Mucosa of descending colon (tissue), 3 donors: Measurements from ENCODE around the gene DLG1. TPM values are rescaled to one million over a fixed set of nuclear protein-coding genes. Genes with fewer than 3 reads are reported as not detected.

Experiments
- ATAC-seq: fragments of 200-7000 bp; cut with Tn5 transposase; one replicate; pipeline ENCODE4 v1.9.1; 2020; ENCODE audit warnings: mild to moderate bottlenecking, moderate library complexity
- DNase-seq, 3 donors: peaks; one replicate each; pipeline ENCODE4 v3.0.0-alpha.2; 2020
- H3K36me3 ChIP-seq: fragments of 200-600 bp; one replicate; pipeline ENCODE4 v1.8.0; 2021; ENCODE audit warnings: low read depth, mild to moderate bottlenecking
- H3K4me1 ChIP-seq: fragments of 200-600 bp; one replicate; pipeline ENCODE4 v1.8.0; 2021; ENCODE audit warnings: low read depth, mild to moderate bottlenecking
- H3K4me3 ChIP-seq: fragments of 200-600 bp; one replicate; pipeline ENCODE4 v1.8.0; 2021; ENCODE audit warnings: mild to moderate bottlenecking
- H3K9me3 ChIP-seq: fragments of 200-600 bp; one replicate; pipeline ENCODE4 v1.8.0; 2021; ENCODE audit warnings: mild to moderate bottlenecking
- intact Hi-C, 2 donors: fragments of 100-400 bp; cut with DNase I in 1 of 2; cut with micrococcal nuclease in 1 of 2; formaldehyde crosslinking; loops; one replicate each; pipeline versions ENCODE4 v1.11.0 to v1.11.1; 2022; cut with DNase I, micrococcal nuclease
- total RNA-seq, 3 donors: library from RNA; stranded (reverse); fragmentation: NEBNext Ultra II Directional in 2 of 3; extraction: Animal tissue kit (Norgen Biotek cat#: 25700) in 2 of 3; gene quantifications; one replicate each; pipeline versions ENCODE4 v1.2.1 to v1.2.4, GENCODE V29; 2021 to 2023
- TF ChIP-seq, protein P1 (sequence below): fragments of 200-600 bp; IDR thresholded peaks from one replicate; pipeline ENCODE4 v1.8.0; 2022; ENCODE audit warnings: antibody characterized with exemption, mild to moderate bottlenecking
- donor health status: DM: no; HTN: no; CAD: no; lungs with moderate emphysema.
- donor health status: DM: no; HTN: no; CAD: no.
- donor health status: DM: no; HTN: yes; CAD: no.

Gene DLG1
- total RNA-seq, 3 donors from 2014 or later, result 107 to 163 (median 134) TPM

DNA sequence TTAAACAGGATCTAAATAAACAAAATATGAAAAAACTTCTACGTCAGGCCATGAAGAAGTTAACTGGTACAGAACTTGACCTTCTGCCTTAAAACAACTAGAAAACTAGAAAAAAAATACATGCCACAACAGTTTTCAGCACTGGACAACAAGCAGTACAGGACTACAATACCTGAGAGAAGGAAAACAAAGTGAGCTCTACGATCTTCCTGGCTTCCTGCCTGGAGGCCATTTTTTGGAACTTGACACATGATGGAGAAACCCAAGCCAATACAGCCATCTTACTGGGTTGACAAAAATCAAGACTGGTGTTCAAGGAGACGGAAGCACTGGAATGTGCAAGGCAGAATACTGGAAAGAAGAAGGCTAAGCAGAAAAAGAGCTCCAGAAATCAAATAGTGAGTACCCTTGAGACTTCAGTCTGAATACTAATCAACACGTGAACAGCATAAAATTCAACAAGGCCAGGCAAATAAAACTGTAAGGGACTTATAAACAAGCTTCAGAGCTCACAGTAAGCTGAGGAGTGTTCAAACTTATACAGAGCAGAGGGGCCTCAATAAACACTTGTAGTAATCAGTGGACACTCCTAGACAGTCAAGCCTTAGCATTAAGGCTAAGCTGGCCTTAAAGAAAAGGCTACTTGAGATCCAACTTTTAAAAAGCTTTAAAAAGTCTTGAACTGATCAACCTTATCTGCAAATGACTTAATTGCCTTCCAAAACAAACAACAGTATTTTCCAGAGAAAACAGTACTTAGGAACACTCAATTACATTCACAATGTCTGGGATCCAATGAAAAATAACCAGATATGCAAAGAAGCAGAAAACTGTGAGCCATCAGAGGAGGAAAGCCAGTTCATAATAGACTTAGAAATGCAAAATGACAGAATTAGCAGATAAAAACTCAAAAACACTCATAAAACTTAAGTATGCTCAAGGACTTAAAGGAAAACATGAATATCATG is 63.2 kb downstream of the DLG1 start:
- peak; percentile 39 for ATAC-seq
- Histone ChIP-seq H3K36me3 (no peaks in the 10 kb centered on the region), H3K4me1 (peaks cover 32% of the 10 kb centered on the region), H3K9me3 (no peaks in the 10 kb centered on the region), H3K4me3 (no peak overlapping the region)
- DNase-seq, result peak in 1 of 3 donors; percentile 31
- intact Hi-C loops, result no loop called here
- TF ChIP-seq, protein P1, sequence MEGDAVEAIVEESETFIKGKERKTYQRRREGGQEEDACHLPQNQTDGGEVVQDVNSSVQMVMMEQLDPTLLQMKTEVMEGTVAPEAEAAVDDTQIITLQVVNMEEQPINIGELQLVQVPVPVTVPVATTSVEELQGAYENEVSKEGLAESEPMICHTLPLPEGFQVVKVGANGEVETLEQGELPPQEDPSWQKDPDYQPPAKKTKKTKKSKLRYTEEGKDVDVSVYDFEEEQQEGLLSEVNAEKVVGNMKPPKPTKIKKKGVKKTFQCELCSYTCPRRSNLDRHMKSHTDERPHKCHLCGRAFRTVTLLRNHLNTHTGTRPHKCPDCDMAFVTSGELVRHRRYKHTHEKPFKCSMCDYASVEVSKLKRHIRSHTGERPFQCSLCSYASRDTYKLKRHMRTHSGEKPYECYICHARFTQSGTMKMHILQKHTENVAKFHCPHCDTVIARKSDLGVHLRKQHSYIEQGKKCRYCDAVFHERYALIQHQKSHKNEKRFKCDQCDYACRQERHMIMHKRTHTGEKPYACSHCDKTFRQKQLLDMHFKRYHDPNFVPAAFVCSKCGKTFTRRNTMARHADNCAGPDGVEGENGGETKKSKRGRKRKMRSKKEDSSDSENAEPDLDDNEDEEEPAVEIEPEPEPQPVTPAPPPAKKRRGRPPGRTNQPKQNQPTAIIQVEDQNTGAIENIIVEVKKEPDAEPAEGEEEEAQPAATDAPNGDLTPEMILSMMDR, result no peak

DNA sequence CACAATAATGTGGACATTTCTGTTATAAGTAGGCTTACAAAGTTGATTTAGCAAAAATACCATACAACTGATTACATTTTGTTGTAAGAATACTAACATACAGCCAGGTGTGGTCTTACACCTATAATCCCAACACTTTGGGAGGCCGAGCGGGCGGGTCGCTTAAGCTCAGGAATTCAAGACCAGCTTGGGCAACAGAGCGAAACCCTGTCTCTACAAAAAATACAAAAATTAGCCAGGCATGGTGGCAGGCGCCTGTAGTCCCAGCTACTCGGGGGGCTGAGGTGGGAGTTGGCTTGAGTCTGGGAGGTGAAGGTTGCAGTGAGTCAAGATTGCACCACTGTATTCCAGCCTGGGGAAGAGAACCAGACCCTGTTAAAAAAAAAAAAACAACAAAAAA is 67.1 kb downstream of the DLG1 start:
- intact Hi-C loops, result no loop called here
- ATAC-seq (no peak), DNase-seq (no peak)
- Histone ChIP-seq H3K4me1 (peaks cover 31% of the 10 kb centered on the region), H3K4me3 (no peak overlapping the region), H3K9me3 (no peaks in the 10 kb centered on the region), H3K36me3 (no peaks in the 10 kb centered on the region)
- TF ChIP-seq, protein P1, result no peak

DNA sequence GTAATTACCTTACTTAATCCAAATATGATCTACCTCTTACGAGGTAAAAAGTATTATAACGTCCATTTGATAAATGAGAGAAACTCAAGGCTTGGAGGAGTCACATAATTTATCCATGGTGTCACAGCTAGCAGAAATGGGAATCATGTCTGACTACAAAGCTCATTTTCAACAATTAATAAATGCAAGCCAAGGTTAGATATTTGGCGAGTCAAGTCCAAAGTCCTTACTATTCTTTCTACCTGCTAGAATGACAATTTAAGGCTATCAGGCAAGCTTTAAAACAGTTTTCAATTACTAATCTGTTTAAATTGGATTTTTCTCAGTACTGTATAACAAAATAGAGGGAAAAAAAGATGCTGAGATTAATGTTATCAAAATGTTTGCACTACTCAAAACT is 68.6 kb downstream of the DLG1 start:
- intact Hi-C loops, result no loop called here
- TF ChIP-seq, protein P1, result no peak
- no peak overlapping the region for H3K4me3 ChIP-seq
- peaks cover 18% of the 10 kb centered on the region for H3K4me1 ChIP-seq
- DNase-seq, result no peak
- no peak for ATAC-seq
- no peaks in the 10 kb centered on the region for H3K36me3 ChIP-seq
- no peaks in the 10 kb centered on the region for H3K9me3 ChIP-seq

DNA sequence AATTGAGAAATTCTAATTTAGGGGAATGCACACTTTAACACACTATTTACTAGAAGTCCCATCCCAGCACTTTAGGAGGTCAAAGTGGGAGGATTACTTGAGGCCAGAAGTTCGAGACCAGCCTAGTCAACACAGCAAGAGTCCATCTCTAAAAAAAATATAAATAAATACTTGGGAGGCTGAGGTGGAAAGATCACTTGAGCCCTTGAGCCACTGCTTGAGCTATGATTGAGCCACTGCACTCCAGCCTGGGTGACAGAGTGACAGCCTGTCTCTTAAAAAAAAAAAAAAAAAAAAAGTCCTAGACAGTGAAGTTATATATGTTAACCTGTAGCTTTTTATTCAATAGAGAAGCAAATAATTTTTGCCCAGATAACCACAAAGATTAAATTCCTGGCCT is 69.2 kb downstream of the DLG1 start:
- no peaks in the 10 kb centered on the region for H3K36me3 ChIP-seq
- intact Hi-C loops, result no loop called here
- H3K9me3 ChIP-seq, result no peaks in the 10 kb centered on the region
- peaks cover 12% of the 10 kb centered on the region for H3K4me1 ChIP-seq
- no peak for ATAC-seq
- TF ChIP-seq, protein P1, result no peak
- H3K4me3 ChIP-seq, result no peak overlapping the region
- no peak for DNase-seq

DNA sequence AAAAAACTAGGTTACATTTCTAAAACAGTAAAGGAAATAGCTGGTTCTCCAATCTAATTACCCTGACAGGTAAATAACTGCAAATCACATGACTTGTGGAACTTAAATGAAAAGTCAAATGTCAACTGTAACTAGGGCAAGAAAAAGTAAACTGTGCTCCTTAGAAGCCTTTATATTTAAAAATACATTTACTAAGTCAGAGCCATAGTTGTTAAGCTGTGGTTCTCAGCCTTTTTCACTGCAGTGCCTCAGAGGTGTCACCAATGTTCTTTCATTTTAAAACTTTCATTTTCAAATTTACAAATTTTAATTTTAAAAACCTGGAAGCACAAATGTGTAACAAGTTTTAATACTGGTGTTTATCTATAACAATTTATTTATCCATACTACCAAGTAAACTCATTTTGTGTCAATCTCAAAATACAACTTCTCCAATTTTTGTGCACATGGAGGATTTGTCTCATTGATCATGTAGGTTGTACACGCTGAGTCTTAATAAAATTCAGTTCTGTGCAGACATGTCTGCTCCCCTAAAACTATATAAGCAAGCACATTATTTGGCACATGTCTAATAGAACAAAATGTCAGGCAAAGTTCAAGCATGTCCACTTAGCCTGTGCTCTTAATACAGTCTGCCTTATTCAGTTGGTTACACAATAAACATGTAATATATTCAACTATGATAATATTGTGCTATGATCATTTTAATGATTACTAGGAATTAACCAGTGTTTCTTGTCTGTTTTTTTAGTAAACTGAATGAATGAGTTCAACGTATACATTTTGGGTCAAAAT is 70.4 kb downstream of the DLG1 start:
- H3K36me3 ChIP-seq, result no peaks in the 10 kb centered on the region
- no peak for ATAC-seq
- H3K9me3 ChIP-seq, result no peaks in the 10 kb centered on the region
- TF ChIP-seq, protein P1, result no peak
- intact Hi-C loops, result no loop called here
- no peak overlapping the region for H3K4me3 ChIP-seq
- peaks cover 12% of the 10 kb centered on the region for H3K4me1 ChIP-seq
- no peak for DNase-seq
